GM12873 (cell line): Measurements from ENCODE around the gene MR1.

Experiments
- CTCF ChIP-seq: IDR thresholded peaks from 2 replicates; pipeline ENCODE4 v1.5.1; 2012; ENCODE audit warnings: low read depth, mild to moderate bottlenecking, moderate library complexity, low read length, control low read depth; ENCODE audit not compliant: insufficient read depth; ENCODE audit errors: missing control alignments

MR1 gene

GRCh38 chr1:181033799-181034451 lies at the start of gene MR1:
Gene MR1 (plus strand): TSS chr1:181033983. CDS start chr1:181034008, 25 bp downstream.
- no peak for TF ChIP-seq CTCF

- TF ChIP-seq CTCF: no peak
These were observed 45.5 kb upstream of the MR1 start for GRCh38 chr1:180988253-180988752.

GRCh38 chr1:180994262-180994661 lies 39.5 kb upstream of the MR1 start:
- TF ChIP-seq CTCF: no peak

GRCh38 chr1:180997843-180998504 lies 35.8 kb upstream of the MR1 start:
- TF ChIP-seq CTCF: no peak

- no peak for TF ChIP-seq CTCF
These were observed 32.5 kb upstream of the MR1 start for GRCh38 chr1:181001091-181001780.

- TF ChIP-seq CTCF: no peak
These were observed 31.1 kb upstream of the MR1 start for GRCh38 chr1:181002582-181003172.

- no peak for TF ChIP-seq CTCF
These were observed 23.0 kb upstream of the MR1 start for GRCh38 chr1:181010789-181011188.
